Panc1 (cell line): ENCODE data around the gene CCDC69. TPM values are rescaled to one million over a fixed set of nuclear protein-coding genes. Genes with fewer than 3 reads are reported as not detected.

Experiments
- ATAC-seq: fragments of 200-7000 bp; cut with Tn5 transposase; 2 replicates; pipeline ENCODE4 v1.9.1; 2020; ENCODE audit warnings: mild to moderate bottlenecking, moderate library complexity
- BruUV-seq: library from RNA; stranded (reverse); fragments of 400-500 nt; replicated peaks from 2 replicates; lab custom pipeline; 2021; lab: Mats Ljungman, UMichigan
- CTCF ChIA-PET: fragments of 300-600 bp; sonication (Branson Sonifier 250); formaldehyde crosslinking; loops from one replicate; lab custom pipeline; 2022; ENCODE audit warnings: antibody characterized with exemption; lab: Charles Lee
- POLR2A ChIA-PET: fragments of 300-600 bp; sonication (Branson Sonifier 250); formaldehyde crosslinking; loops from one replicate; lab custom pipeline; 2022; ENCODE audit warnings: antibody characterized with exemption; lab: Charles Lee
- DNase-seq: peaks from one replicate; pipeline ENCODE4 v3.0.0-alpha.2; 2010; ENCODE audit warnings: low read depth, low spot score
- H3K27ac ChIP-seq: 2 replicates; pipeline ENCODE4 v1.5.1; 2011; ENCODE audit warnings: mild to moderate bottlenecking, low read length, inconsistent platforms
- H3K27me3 ChIP-seq: fragments of 200-500 bp; sonication (Bioruptor generic); 2 replicates; pipeline ENCODE4 v1.6.0; 2014; ENCODE audit warnings: low read length, inconsistent platforms; ENCODE audit not compliant: control insufficient read depth, insufficient read depth
- H3K36me3 ChIP-seq: fragments of 200-500 bp; sonication (Bioruptor generic); 2 replicates; pipeline ENCODE4 v1.5.1; 2014; ENCODE audit warnings: inconsistent platforms, mild to moderate bottlenecking, low read length, moderate library complexity; ENCODE audit not compliant: control insufficient read depth, insufficient read depth
- H3K4me1 ChIP-seq: 2 replicates; pipeline ENCODE4 v1.5.1; 2011; ENCODE audit warnings: inconsistent platforms, mild to moderate bottlenecking, low read length, moderate library complexity; ENCODE audit not compliant: control insufficient read depth, insufficient read depth
- H3K4me3 ChIP-seq, 2 experiments: 2 replicates each; pipeline ENCODE4 v1.5.1; 2011 to 2012; ENCODE audit warnings: low read depth in 2 of 2, low read length in 2 of 2, mild to moderate bottlenecking in 2 of 2, inconsistent platforms in 1 of 2, moderate library complexity in 1 of 2
- H3K9me3 ChIP-seq: fragments of 200-500 bp; sonication (Bioruptor generic); 2 replicates; pipeline ENCODE4 v1.5.1; 2014; ENCODE audit warnings: low read depth, mild to moderate bottlenecking, inconsistent platforms, low read length, moderate library complexity; ENCODE audit not compliant: control insufficient read depth, insufficient read depth
- POLR2AphosphoS5 ChIP-seq: IDR thresholded peaks from 2 replicates; pipeline ENCODE4 v1.6.1; 2012; ENCODE audit warnings: mild to moderate bottlenecking, low read depth, low read length, moderate library complexity
- SIN3A ChIP-seq: IDR thresholded peaks from 2 replicates; pipeline ENCODE4 v1.6.1; 2012; ENCODE audit warnings: low read depth, mild to moderate bottlenecking, low read length, moderate library complexity, borderline replicate concordance; ENCODE audit not compliant: insufficient read depth
- TCF7L2 ChIP-seq: IDR thresholded peaks from 2 replicates; pipeline ENCODE4 v1.6.1; 2011; ENCODE audit warnings: mild to moderate bottlenecking, low read depth, low read length, inconsistent platforms
- in situ Hi-C: cut with HindIII; loops from 2 replicates; pipeline ENCODE4 v1.10.0; 2016; ENCODE audit warnings: low sequenced_read_pairs, low pct_unique_long_range_greater_than_20kb
- intact Hi-C: fragments of 100-400 bp; cut with micrococcal nuclease; formaldehyde crosslinking; loops from one replicate; pipeline ENCODE4 v1.10.0; 2022; ENCODE audit not compliant: unreplicated experiment
- total RNA-seq: library from RNA; stranded (reverse); gene quantifications from one replicate; pipeline ENCODE4 v1.2.1, GENCODE V29; 2021; ENCODE audit not compliant: unreplicated experiment
- TF ChIP-seq, protein P1 (sequence below), 2 experiments: IDR thresholded peaks; 2 replicates each; pipeline ENCODE4 v1.6.1; 2011 to 2012; ENCODE audit warnings: low read depth in 2 of 2, control low read depth in 1 of 2, low read length in 1 of 2, mild to moderate bottlenecking in 1 of 2, moderate library complexity in 1 of 2; ENCODE audit not compliant: insufficient read depth in 1 of 2
- TF ChIP-seq, protein P2 (sequence below): fragments of 450-650 bp; IDR thresholded peaks from 2 replicates; pipeline ENCODE4 v1.5.1; 2017; ENCODE audit warnings: mild to moderate bottlenecking

Gene CCDC69
- total RNA-seq, 1 experiment from 2014 or later = 2.1 TPM

DNA sequence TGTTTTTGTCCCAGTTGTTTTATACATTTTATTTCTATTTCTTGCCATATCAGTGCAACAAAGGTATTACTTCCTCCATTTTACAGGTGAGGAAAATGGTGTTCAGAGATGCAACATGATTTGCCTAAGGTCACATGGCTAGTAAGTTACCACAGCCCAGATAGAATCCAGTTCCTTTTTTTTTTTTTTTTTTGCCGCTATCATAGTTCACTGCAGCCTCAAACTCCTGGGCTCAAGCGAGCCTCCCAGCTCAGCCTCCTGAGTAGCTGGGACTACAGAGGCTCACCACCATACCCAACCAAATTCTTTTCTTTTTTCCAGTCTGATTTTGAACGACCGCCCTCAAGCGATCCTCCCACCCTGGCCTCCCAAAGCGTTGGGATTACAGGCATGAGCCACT, 480 bp upstream of the CCDC69 start:
- H3K36me3 ChIP-seq = no peaks in the 10 kb centered on the region
- no peak for DNase-seq
- POLR2A ChIA-PET = no interaction called here
- H3K4me1 ChIP-seq = peaks cover 3% of the 10 kb centered on the region; the same call in 1 of the 2 replicates
- intact Hi-C loops (no loop called here), in situ Hi-C loops (no loop called here)
- BruUV-seq = no TSS peak
- H3K27me3 ChIP-seq = no peaks in the 10 kb centered on the region; the same call in 1 of the 2 replicates
- CTCF ChIA-PET = interaction anchor here (0.6 to 1.1 kb wide), 4 partner anchors 10 to 98 kb away, joined by 3 to 5 read pairs (median 4); no protein-coding TSS in a partner anchor
- no peak for ATAC-seq
- peak overlapping the region; percentile 53 to 56 for H3K4me3 ChIP-seq
- H3K9me3 ChIP-seq = no peaks in the 10 kb centered on the region
- TF ChIP-seq, protein P1, sequence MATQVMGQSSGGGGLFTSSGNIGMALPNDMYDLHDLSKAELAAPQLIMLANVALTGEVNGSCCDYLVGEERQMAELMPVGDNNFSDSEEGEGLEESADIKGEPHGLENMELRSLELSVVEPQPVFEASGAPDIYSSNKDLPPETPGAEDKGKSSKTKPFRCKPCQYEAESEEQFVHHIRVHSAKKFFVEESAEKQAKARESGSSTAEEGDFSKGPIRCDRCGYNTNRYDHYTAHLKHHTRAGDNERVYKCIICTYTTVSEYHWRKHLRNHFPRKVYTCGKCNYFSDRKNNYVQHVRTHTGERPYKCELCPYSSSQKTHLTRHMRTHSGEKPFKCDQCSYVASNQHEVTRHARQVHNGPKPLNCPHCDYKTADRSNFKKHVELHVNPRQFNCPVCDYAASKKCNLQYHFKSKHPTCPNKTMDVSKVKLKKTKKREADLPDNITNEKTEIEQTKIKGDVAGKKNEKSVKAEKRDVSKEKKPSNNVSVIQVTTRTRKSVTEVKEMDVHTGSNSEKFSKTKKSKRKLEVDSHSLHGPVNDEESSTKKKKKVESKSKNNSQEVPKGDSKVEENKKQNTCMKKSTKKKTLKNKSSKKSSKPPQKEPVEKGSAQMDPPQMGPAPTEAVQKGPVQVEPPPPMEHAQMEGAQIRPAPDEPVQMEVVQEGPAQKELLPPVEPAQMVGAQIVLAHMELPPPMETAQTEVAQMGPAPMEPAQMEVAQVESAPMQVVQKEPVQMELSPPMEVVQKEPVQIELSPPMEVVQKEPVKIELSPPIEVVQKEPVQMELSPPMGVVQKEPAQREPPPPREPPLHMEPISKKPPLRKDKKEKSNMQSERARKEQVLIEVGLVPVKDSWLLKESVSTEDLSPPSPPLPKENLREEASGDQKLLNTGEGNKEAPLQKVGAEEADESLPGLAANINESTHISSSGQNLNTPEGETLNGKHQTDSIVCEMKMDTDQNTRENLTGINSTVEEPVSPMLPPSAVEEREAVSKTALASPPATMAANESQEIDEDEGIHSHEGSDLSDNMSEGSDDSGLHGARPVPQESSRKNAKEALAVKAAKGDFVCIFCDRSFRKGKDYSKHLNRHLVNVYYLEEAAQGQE (IDR thresholded peaks at IDR 0.05; ENCODE audit: insufficient read depth in 1 of 2, low read depth in 2 of 2, low read length in 1 of 2) = no peak
- TF ChIP-seq, protein P2, sequence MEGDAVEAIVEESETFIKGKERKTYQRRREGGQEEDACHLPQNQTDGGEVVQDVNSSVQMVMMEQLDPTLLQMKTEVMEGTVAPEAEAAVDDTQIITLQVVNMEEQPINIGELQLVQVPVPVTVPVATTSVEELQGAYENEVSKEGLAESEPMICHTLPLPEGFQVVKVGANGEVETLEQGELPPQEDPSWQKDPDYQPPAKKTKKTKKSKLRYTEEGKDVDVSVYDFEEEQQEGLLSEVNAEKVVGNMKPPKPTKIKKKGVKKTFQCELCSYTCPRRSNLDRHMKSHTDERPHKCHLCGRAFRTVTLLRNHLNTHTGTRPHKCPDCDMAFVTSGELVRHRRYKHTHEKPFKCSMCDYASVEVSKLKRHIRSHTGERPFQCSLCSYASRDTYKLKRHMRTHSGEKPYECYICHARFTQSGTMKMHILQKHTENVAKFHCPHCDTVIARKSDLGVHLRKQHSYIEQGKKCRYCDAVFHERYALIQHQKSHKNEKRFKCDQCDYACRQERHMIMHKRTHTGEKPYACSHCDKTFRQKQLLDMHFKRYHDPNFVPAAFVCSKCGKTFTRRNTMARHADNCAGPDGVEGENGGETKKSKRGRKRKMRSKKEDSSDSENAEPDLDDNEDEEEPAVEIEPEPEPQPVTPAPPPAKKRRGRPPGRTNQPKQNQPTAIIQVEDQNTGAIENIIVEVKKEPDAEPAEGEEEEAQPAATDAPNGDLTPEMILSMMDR = no peak
- TF ChIP-seq TCF7L2 = no peak
- TF ChIP-seq POLR2AphosphoS5 = no peak
- no peak for TF ChIP-seq SIN3A
- no peak overlapping the region for H3K27ac ChIP-seq

DNA sequence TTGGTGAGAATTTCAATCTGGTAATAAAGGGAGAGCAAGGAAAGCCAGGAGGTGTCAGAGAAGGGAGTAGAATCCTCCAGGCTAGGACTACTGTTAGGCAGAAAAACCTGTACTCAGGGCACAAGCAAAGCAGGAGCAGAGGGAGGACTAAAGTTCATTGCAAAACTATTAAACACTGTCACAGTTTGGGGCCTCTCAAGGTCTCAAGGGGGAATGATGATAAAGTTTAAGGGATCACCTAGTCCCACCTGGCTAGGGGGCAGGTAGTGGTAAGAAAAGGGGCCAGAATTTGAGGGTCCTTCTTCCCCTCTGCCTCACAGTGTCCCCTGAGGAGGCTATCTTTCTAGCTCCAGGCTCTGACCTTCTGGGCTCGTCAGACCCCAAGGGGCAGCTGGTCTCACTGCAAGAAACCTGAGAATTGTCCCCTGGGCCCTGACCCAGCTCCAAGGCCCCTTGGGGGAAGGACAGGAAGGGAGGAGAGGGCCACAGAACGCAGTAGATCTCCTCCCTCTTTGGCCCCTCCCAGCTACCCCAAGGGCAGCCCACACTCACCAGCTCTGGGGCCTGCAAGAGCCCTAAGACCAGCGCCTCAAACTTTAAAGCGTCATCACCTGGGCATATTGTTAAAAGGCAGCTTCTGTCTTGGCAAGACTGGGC, 974 bp downstream of the CCDC69 start:
- CTCF ChIA-PET = no interaction called here
- H3K4me3 ChIP-seq = peak overlapping the region; percentile 53 to 56; a peak in 3 of 4 replicates

More for the DNA sequence above, 974 bp downstream of the CCDC69 start:
- intact Hi-C loops = no loop called here
- TF ChIP-seq POLR2AphosphoS5 = no peak
- TF ChIP-seq, protein P1 (IDR thresholded peaks at IDR 0.05; ENCODE audit: insufficient read depth in 1 of 2, low read depth in 2 of 2, low read length in 1 of 2) = no peak
- no peak for TF ChIP-seq TCF7L2
- TF ChIP-seq, protein P2 = no peak
- no peak for TF ChIP-seq SIN3A
- Histone ChIP-seq H3K27ac (no peak overlapping the region), H3K9me3 (no peaks in the 10 kb centered on the region), H3K27me3 (no peaks in the 10 kb centered on the region; the same call in 1 of the 2 replicates), H3K4me1 (peaks cover 3% of the 10 kb centered on the region; the same call in 1 of the 2 replicates), H3K36me3 (no peaks in the 10 kb centered on the region)
- BruUV-seq = no TSS peak
- POLR2A ChIA-PET = no interaction called here
- in situ Hi-C loops = no loop called here
- ATAC-seq (peak; percentile 33; the same call in 1 of the 2 replicates), DNase-seq (no peak)
